ENCODE data around the gene RRBP1.
A peak's percentile ranks its signal among the peaks of the same experiment; 100 is the strongest.

RRBP1 gene

DNA sequence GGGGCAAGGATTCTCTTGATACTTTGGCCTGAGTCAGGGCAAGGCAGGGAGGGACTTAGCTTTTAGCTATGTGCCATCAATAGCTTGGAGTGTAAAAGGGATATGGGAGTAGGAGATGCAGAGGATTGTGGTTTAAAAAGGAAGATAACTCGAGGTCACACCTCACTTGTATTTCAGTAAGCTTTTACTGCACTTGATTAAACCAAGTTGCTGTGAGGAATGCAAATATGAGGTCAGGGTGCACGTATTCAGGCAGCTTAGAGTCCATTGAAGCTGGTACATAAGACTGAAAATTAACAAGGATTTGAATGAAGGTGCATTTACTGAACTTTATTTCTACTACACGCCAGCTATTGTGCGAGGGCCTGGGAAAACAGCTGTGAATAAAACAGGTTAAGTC, 80.1 kb downstream of the RRBP1 start:
- no peak for DNase-seq

DNA sequence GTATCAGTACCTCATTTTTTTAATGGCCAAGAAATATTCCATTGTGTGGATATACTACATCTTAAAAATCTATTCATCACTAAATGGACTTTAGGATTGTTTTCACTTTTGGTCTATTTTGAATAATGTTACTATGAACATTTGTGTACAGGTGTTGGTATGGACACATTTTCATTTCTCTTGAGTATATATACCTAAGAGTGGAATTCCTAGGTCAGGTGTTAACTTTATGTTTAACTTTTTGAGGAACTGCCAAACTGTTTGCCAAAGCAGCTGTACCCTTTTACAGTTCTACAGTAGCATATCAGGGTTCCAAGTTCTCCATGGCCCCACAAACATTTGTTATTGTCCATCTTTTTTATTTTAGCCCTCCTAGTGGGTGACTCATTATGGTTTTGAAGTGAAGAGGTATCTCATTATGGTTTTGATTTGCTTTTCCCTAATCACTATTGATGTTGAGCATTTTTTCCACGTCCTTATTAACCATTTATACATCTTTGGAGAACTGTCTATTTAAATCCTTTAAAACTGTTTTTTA, 84.0 kb downstream of the RRBP1 start:
- DNase-seq, result no peak

- DNase-seq, result no peak
These were observed 86.2 kb downstream of the RRBP1 start for GRCh38 chr20:17595856-17596255.

- no peak for DNase-seq
These were observed 87.6 kb downstream of the RRBP1 start for GRCh38 chr20:17594443-17594842.

- no peak for DNase-seq
These were observed 88.1 kb downstream of the RRBP1 start for GRCh38 chr20:17593902-17594301.

- no peak for DNase-seq
These were observed 91.8 kb downstream of the RRBP1 start for GRCh38 chr20:17590245-17590644.

DNA sequence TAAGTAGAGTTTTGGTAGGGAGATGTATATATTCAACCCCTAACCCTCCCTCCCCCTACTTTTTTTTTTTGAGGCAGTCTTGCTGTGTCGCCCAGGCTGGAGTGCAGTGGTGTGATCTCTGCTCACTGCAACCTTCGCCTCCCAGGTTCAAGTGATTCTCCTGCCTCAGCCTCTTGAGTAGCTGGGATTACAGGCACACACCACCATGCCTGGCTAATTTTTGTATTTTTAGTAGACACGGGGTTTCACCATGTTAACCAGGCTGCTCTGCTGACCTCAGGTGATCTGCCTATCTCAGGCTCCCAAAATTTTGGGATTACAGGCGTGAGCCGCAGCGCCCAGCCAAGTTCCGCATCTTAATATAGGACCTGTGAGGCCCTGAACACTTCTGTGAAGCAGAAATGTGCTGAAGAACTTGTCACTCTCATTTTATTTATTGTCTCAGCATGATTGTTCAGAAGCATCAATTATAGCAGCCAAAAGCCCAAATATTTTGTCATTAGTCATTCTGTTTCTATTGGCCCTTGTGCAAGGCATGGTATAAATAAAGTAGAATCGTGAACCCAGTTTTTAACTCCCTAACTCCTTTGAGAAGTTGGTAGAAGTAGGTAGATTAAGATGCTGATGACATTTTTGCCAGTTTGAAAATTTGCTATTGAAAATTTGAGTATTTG, 92.7 kb downstream of the RRBP1 start:
- DNase-seq, result no peak

DNA sequence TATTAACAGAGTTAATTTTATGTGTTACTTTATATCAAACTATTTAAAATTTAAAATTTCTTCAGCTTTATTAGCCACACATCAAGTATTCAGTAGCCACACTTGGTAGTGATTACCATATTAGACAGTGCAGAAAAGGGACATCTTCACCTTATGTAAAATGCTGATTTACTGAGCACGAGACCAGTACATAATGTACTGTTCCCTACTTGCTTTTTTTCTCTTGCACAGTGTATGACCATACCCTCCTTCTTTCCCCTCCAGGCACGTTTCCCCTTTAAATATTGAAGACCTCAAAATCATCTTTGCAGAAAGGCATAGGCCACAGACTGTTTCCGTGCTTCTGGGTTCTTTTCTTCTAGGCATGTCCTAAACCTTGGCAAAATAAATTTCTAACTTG, 94.2 kb downstream of the RRBP1 start:
- DNase-seq, result no peak

- DNase-seq, result no peak
These were observed 94.9 kb downstream of the RRBP1 start for GRCh38 chr20:17587148-17587547.

DNA sequence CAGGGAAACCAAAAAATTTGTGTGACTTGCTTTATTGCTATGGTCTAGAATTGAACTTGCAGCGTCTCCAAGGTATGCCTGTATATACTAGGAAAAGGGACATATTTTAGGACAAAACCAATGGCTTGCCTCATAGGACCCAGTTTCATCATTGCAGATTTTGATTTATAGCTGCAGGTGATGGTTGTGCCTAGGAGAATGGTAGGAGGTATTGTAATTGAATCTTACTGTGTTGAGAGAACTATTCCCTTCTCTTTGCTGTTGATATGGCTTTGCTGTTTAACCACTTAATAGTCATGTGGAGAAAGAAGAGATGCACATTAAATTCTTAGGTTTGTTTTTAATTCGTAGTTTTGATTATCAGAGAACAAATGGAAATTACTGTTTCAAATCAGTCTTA, 95.8 kb downstream of the RRBP1 start:
- no peak for DNase-seq

DNA sequence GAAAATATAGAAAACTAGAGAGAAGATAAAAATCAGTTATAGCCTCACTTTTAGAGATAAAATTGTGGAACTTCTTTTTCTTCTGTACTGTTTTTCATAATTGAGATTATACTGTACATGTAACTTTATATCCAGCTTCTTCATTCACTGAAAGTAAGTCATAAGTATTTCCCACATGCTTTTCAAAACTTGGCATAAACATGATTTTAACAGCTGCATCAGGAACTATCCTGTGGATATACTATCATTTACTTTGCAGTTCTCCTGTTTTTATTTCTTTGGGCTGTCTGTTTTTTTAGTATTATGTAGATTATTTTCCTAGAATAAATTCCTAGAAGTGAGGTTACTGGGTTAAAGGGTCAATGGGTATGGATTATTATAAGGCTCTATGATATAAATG, 97.4 kb downstream of the RRBP1 start:
- DNase-seq, result no peak

- no peak for DNase-seq
These were observed 98.9 kb downstream of the RRBP1 start for GRCh38 chr20:17583126-17583525.

DNA sequence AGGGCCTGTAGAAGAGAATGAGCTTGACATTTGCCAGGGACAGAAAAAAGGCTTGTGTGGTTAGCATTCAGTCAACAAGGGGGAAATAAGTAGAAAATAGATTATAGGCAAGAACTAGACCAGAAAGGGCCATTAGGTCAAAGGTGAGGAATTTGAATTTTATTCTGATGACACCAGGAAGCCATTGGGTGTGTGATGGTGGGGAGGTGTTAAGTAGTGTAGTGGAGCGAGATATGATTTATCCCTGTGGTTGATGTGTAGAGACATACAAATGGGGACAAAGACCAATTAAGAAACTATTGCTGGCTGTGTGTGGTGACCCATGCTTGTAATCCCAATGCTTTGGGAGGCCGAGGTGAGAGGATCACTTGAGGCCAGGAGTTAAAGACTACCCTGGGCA, 101.1 kb downstream of the RRBP1 start:
- DNase-seq, result no peak

GRCh38 chr20:17579369-17580039, 102.5 kb downstream of the RRBP1 start:
- no peak for DNase-seq

DNA sequence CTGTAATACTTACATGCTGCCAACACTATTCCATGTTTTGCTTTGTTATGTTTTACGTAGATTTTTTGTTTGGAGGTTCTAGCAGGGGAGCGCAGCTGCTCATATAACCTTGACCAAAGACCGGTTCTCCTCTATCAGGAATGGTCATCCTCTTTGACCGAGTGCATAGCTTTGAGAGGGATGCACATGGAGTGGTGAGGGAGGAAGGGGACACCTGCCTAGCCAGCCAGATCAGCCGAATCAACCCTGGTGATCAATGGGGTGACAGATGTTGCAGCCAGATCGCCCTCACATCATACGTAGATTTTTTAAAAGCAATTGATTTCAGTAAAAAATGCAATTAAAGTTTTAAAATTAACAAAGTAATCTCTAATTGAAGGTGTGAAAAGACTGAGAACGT, 105.8 kb downstream of the RRBP1 start:
- DNase-seq, result no peak

GRCh38 chr20:17573463-17573862, 108.6 kb downstream of the RRBP1 start:
- no peak for DNase-seq

- DNase-seq, result no peak
These were observed 109.9 kb downstream of the RRBP1 start for GRCh38 chr20:17572034-17572638.

DNA sequence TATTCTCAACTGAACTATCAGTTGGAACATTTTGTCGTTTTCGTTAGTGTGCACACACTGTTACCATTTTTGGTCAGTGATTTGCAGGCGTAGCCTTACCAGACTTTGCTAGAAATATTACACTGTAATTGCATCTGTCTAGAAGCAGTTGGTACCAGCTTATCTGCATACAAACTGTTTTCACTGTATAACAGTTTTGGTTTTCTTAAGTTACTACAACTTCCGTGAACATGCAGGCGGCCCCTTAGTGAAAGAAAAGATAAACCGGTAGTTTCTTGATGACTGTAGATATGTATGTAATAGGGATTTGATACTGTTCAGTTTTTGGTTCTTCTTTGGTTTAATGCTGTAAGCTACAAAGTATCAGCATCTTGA, 110.9 kb downstream of the RRBP1 start:
- no peak for DNase-seq

DNA sequence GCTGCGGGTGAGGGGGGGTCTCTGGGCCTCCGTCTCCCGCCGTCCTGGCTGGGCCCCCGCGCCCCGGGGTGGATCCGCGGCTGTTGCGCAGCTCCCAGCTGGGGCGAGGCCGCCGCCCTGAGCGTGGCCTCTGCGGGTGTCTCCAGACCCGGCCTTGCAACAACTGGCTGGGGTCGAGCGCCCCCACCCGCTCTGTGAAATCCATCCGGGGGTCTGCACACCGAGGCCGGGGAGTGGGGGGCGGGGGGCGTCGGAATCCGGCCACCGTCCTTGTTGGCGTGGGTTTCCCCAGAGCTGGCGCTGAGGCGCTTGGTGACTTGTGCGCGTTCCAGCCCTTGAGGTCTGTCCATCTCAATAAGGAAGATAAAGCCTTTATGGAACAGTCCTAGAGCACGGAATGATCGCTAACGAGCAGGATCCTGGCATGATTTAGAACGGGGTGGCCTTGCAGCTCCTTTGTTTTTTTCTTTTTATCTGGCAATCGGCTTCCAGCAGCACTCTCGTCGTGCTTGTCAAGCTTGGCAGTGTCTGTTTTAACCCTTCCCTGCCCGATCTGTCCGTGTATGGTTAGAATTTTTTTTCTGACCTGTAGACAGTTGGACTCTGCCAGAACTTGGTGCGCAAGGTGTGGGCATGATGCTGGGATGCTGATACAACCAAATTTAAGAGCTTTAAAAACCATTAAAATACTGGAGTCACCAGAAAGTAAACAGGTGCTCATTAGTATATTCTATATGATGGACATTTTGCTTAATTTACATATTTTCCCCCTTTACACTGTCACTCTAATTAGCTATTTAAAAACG, 111.5 kb downstream of the RRBP1 start:
- DNase-seq, result peak; percentile 30

GRCh38 chr20:17569616-17570346, 112.3 kb downstream of the RRBP1 start, which contains the start of gene DSTN:
Gene DSTN, plus strand, starts transcription at chr20:17570075. Its CDS starts 134 bp downstream, at chr20:17570209.
- DNase-seq, result peak; percentile 83

GRCh38 chr20:17568972-17569521, 113.0 kb downstream of the RRBP1 start:
- no peak for DNase-seq

All from activated gamma-delta T cell (primary cell).